HS-27A (cell line): Measurements from ENCODE around the gene CD44.
"Not testable (repeated sequence)": the region's sequence is repeated elsewhere in the genome, so short reads cannot be mapped to it uniquely, and the experiment has no call there.

Source experiments
- DNase-seq: peaks from one replicate; pipeline ENCODE4 v3.0.0-alpha.2; 2012; ENCODE audit warnings: low read depth, missing footprints

Gene CD44

DNA sequence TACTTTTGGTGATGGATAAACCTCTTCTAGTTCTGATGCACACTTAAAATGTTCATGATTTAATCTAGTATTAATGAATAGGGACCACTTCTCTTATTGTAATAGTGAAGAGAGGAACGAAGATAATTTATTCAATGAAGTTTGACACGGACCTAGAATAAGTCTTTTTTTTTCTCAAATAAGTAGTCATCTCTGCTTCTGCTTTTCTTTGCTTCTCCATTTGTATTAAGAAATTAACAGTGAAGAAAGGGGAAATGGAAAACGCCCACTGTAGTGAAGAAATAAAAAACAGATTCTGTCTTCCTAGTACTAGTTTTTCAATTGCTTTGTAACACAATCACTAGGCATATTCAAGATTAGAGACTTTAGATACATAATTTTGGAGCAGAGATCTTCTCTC is 73.0 kb downstream of the CD44 start:
- no peak for DNase-seq

DNA sequence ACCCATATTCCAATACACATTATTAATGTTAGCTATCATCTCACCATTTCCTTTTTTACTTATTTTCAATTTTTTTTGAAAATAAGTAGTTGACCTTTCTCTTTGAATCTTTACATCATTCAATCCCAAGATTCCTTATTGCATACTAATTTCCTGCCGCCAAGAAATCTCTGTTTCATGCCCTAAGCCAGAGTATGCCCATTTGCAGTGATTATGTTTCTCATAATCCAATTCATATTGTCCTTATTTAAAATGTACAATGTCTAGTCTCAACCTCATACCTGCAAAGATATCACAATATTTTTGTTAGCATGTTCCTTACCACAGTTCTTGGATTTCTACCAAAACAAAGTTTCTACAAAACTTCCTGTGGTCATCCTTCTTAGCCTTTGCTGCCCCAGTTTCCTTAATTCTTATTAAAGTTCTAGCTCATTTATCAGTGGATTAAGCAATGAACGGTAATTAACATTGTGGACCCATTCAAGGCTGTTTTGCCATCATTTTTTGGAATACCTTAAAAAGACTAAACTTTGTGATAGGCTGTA is 75.3 kb downstream of the CD44 start:
- peak; percentile 47 for DNase-seq

DNA sequence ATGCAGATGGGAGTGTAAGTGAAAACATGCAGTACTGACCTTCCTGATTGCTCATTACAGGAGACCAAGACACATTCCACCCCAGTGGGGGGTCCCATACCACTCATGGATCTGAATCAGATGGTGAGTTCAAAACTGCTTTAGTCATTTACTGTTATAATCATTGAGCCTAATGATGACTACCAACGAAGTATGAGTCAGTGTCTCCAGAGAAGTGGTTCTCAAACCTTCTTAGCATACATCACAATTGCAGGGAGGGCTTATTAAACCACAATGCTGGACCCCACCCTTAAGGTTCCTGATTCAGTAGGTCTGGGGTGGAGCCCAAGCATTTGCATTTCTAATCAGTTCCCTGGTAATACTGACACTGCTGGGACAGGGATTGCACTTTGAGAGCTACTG is 75.8 kb downstream of the CD44 start:
- peak; percentile 90 for DNase-seq

DNA sequence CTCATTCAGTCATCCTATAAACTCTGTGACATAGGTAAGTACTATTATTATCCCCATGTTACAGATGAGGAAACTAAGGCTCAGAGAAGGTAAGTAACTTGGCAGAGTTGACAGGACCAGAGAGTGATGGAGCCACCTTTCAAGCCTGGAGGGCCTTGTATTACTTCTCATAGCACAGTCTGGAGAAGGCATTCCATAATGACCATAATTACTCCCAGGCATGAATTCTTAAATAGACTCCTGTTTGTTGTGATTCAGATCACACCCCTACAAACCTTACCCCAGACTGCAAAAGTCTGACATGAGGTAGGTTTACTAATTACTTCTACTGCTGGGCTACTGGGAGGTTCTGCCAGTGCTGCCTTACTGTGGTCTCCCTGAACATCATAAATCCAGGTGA is 77.0 kb downstream of the CD44 start:
- DNase-seq: no peak

DNA sequence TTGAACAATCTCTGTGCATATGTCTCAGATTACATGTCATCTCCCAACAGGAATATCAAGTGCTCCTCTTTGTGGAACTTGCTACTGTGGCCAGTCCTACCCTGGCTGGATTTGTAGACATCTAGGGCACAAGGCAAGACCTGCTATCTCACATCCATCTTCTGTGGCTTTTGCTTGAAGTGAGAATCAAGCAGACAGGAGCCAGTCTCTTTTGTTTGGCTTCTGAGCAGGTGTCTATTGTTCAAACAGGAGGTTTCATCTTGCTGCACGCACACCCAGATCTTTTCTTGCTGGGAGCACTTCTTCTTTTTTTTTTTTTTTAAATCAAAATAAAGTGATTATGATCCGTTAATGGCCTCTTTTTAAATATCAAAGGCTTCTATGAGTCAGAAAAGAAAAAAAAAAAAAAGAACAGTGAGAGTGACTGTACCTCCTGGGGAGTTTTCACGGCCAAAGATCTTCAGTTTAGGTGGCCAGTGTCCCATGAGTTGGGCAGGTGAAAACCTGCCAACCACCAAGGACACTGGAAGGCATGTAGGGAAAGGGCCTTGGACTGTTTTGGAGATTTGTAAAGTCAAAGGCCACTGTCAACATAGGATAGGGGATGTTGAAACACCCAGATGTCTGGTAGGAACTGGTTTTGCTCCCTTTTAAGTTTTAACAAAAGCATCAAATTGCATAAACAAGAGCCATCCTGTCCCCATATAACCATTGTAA is 78.1 kb downstream of the CD44 start:
- no peak for DNase-seq

DNA sequence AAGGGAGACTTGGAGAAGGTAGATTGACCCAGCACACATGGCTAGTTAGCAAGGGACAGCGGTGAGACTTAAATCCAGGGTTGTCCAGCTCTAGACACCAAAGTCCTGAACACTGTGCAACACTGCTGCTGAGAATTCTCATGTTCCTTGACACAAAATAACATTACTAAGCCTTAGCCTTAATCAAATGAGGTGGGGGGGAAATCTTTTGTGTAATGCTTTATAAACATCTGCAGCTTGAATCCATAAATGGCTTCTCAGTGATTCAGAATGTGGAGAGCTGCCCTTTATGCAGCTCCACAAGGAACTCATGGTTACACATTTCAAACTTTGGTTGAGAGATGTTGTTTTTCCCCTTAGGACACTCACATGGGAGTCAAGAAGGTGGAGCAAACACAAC is 80.0 kb downstream of the CD44 start:
- no peak for DNase-seq

DNA sequence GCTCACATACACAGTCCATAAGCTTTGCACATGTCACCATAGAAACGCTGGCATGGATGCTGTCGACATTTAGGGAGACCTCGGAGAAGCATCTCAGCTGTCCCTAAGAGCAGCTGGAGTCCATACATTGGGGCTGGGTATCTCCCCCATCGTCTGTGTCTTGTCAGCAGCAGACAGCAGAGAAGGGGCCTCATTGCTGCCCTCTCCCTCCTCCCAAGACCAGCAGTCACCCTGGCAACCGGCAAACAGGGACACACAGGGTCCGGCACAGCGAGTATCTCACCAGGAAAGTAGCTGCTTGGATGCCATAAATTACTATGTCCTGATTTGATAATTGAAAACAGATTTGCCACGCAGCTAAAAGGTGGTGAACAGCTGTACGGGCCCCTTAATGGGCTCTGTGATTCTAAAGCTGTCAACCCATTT is 84.4 kb downstream of the CD44 start:
- no peak for DNase-seq

DNA sequence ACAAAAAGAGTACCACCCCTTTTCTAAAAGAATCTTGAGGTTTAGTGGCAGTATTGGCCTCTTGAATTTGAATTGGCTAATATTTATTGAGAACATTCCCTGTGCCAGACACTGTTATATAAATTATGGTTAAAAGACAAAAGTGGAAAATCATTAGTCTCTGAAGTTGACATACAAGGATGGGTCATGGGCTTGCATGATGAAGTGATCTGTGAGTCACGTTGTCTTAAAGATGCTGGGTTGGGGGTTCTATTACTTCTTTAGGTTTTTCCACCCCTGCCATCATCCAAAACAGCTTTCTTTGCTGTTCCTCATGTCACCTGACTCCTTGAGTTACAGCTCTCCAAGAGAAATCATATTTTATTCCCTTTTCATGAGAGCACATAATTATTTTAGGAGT is 85.0 kb downstream of the CD44 start:
- DNase-seq: no peak

DNA sequence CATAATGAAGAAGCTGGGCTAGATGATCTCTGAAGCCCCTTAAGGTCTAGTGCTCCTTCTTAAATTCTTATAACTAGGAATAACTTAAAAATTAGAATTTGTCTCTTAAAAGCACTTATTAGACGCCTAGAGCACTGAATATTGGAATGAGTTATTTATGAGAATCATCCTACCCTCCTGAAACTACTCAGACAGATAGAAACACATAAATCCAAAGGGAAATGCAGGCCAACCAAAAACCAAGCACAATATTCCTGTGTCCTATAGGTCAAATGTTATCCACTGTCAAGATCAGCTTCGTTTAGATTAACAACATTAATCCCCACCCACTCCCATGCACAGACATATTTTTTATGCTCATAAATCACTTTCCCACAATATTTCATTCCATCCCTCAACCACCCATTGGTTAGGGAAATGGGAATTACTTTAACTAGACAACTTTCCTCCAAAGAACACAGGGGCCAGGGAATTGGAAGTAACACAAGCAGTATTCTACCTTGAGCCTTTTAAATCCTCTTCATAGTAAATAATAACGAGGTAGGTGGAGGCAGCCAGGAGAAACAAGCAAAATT is 87.1 kb downstream of the CD44 start:
- DNase-seq: no peak

DNA sequence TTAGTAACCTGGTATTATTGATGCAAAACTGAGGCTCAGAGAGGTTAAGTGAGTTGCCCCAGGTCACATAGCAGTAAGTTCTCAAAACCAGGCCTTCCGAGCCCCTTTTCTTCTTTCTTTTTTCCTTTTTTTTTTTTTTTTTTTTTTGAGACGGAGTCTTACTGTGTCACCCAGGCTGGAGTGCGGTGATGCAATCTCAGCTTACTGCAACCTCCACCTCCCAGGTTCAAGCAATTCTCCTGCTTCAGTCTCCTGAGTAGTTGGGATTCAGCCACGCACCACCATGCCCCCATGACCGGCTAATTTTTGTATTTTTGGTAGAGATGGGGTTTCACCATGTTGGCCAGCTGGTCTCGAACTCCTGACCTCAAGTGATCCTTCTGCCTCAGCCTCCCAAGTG is 87.8 kb downstream of the CD44 start:
- DNase-seq: not testable (repeated sequence)

DNA sequence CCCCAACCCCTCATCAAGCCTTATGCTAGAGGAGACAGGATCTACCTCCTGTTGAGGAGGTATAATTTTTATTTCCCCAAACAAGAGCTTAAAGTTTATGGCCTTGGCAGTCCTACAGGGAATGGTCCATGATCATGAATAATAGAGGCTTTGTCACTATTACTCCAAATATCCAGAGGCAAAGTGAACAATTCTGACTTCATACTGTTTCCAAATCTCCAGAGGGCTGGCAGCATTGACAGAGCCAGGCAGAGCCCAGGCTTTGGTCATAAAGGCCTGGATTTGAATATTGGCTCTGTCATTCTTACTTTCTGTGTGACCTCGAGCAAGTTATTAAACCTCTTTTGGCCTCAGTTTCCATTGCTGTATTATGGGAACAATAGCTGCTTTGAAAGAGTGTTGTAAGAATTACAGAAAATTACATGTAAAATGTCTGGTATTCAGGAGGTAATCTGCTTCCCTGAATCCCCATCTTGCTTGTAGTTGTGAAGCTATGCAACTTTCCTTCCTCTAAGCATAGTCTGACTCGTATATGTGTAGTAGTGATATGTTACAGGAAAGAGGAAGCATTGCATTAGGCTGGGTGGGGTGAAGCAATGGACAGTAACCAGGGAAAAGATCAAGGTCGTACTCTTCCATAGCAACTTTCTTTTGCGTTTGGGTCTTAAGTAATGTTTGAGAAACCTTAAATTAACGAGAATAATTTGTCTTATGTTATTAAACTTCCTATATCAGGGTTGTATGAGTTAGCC is 88.8 kb downstream of the CD44 start:
- no peak for DNase-seq

DNA sequence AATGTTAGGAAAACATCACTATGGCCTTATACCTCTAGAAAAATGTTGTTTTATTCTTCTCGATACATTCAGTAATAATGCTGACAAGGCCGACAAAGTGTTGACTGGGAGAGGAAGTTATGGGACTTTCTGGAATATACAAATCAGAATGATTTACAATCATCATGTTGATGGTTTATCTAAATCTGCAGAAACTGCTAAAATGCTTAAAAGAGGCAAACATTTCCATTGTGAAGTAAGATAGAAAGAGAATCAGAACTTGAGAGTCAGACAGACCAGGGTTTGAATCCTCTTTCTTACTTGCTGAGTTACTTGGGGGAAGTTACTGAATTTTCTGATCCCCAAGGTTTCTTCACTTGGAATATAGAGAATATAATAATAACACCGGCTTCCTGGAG is 89.4 kb downstream of the CD44 start:
- no peak for DNase-seq

DNA sequence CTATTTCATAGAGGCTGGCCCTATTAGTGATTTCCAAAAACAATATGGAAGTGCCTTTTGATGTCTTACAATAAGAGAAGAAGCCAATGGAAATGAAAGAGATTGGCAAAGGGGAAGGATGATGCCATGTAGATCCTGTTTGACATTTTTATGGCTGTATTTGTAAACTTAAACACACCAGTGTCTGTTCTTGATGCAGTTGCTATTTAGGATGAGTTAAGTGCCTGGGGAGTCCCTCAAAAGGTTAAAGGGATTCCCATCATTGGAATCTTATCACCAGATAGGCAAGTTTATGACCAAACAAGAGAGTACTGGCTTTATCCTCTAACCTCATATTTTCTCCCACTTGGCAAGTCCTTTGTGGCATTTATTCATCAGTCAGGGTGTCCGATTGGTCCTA is 91.4 kb downstream of the CD44 start:
- no peak for DNase-seq

DNA sequence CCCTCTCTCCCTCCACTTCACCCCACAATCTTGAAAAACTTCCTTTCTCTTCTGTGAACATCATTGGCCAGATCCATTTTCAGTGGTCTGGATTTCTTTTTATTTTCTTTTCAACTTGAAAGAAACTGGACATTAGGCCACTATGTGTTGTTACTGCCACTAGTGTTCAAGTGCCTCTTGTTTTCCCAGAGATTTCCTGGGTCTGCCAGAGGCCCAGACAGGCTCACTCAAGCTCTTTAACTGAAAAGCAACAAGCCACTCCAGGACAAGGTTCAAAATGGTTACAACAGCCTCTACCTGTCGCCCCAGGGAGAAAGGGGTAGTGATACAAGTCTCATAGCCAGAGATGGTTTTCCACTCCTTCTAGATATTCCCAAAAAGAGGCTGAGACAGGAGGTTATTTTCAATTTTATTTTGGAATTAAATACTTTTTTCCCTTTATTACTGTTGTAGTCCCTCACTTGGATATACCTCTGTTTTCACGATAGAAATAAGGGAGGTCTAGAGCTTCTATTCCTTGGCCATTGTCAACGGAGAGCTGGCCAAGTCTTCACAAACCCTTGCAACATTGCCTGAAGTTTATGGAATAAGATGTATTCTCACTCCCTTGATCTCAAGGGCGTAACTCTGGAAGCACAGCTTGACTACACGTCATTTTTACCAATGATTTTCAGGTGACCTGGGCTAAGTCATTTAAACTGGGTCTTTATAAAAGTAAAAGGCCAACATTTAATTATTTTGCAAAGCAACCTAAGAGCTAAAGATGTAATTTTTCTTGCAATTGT is 92.3 kb downstream of the CD44 start:
- no peak for DNase-seq

DNA sequence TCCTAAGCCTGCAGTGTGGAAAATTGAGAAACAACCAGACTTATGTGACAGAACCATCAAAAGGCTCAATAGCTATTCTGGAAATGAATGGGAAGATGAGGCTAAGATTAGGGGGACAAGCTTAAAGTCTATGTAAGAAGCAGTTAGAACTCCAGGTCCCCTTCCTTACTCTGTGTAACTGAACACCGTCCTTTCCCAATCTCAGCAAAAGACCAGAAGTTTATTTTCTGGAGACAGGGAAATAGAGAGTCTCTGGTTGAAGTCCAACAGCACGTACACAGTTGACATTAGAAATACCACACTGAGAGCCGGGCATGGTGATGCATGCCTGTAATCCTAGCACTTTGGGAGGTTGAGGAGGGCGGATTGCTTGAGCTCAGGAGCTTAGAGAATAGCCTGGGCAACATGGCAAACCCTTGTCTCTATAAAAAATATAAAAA is 93.9 kb downstream of the CD44 start:
- DNase-seq: no peak

DNA sequence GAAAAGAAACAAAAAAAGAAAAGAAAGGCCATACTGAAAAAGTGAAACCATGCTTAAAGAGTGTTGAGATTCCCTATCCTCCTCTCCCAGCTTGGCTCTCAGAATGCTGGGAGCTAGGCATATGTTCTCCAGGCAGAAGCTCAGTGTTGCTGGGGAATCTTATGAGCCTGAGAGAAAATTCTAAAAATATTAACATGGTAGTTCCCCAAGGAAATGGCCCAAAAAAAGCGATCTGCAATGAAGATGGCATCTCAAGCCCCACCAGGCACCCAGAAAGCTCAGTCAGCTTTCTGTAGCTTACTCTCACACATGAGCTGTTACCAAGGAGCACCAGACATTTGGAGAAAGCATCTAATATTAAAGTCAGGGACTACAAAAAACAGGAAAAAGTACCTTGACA is 94.5 kb downstream of the CD44 start:
- no peak for DNase-seq

DNA sequence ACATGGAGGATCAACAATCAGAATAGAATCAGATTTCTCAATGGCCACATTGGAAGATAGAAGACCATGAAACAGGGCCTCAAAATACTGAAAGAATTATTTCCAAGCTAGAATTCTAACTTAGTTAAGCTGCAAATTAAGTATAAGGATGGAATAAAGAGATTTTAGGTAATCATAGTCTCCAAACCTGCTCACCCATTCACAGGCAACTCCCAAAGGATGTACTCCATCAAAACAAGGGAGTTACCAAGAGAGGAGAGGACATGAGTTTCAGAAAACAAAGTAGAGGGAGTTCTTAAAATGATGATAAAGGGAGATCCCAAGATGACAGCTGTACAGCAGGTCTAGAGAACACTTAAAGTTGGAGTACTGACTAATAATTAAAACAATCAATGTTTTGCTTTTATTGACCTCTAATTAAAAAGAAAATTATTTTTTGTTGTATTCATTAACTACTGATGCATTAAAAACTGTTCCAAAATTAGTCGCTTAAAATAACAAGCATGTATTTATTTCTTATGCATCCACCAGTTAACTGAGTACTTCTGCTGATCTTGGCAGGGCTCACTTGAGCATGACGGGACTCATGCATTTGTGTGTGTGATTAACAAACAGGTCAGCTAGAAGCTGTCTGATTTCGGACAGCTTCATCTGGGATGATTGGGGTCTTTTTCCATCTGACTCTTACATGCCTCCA is 95.6 kb downstream of the CD44 start:
- no peak for DNase-seq

DNA sequence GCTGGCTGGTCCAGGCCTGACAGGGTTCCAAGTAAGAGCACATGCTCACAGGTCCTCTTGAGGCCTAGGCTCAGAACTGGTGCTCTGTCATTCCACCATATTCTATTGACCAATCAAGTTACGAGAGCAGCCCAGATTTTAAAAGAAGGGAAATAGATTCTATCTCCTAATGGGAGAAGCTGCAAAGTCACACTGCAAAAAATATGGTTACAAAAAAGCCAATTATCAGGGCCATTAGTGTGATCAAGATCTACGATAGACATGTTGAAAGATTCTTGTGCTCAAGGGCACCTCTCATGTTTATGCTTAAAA is 96.1 kb downstream of the CD44 start:
- DNase-seq: no peak

DNA sequence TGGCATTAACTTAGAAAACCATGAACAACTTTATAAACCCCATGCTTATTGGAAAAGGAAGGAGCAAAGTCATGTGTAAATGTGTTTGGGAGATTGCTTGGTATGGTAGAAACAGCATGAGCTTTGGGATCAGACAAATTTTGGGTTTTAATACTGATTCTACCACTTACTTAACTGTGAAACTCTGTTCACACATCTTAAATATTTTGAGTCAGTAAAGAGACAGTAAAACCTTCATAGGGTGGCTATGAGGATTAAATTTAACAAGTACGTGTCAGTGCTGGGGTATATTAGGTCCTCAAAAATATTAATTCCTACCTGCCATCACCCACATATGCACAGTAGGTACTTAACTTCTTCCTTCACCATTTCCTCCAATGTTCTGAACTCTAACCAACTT is 96.5 kb downstream of the CD44 start:
- DNase-seq: no peak

DNA sequence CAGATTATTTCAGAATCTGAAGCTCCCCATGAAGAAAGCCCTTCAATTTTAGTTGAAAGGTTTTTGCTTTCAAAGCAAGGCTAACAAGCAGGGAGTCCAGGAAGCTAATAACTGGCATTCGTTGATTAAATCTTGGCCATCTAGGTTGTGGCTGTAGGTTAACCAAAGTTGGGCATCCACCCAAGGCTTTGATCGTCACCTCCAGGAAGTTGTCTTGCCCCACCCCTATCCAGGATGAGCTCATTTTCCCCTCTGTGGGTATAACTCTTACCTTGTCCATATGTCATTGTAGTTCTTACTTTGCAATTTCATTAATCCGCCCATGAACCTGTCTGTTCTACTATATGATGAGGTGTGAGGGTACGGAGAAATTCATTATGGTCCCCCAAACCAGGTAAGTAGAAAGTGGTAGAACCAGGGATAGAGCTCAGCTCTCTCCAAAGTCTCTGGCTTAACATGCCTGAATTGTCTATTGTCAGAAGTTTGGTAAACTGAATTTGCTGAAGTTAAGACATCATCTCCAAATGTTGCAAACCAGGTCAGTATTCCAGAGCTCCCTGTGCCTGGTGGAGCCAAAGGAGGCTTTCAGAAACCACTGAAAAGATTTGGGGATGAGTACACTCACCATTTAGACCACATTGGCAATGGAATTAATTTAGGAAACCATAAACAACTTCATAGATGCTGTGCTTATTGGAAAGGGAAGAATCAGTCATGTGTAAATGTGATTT is 97.1 kb downstream of the CD44 start:
- DNase-seq: no peak

DNA sequence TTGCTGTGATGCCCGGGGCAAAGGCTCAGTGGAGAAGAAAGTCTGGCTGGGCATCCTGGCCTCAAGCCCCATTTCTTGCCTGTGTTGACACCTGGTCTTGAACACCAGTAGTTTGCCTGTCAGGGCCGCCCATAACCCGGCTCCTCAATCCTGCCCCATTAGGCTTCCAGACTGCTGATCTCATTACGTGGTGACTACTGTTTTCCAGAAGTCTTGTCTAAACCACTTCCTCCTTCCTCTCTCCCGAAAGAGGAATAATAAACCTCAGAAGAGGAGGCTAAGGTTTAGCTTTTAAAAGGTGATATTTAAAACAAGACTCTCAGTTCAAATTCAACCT is 97.7 kb downstream of the CD44 start:
- no peak for DNase-seq
